ENCODE measurements around the gene SLC25A51.

GRCh38 chr9:37936376-37936775 is 32.4 kb upstream of the SLC25A51 start:
- TF ChIP-seq CTCF (conservative IDR thresholded peaks at IDR 0.05; ENCODE audit: low read length), result no peak
- TF ChIP-seq EZH2phosphoT487 (IDR thresholded peaks at IDR 0.05; ENCODE audit: borderline replicate concordance), result no peak

Measured in Loucy (cell line).